Upper lobe of left lung (tissue), 6 donors: ENCODE results near the gene PPP1R13B. TPM values are rescaled to one million over a fixed set of nuclear protein-coding genes. Genes with fewer than 3 reads are reported as not detected.
A peak's percentile ranks its signal among the peaks of the same experiment; 100 is the strongest.

Experiments used
- ATAC-seq, 2 donors: fragments of 200-7000 bp; cut with Tn5 transposase; one replicate each; pipeline ENCODE4 v1.9.1; 2022; ENCODE audit warnings: mild to moderate bottlenecking in 2 of 2, moderate library complexity in 2 of 2; ENCODE audit not compliant: low FRiP score in 2 of 2
- DNase-seq, 2 donors: peaks; one replicate each; pipeline ENCODE4 v3.0.0-alpha.2; 2019 to 2020
- H3K27ac ChIP-seq, 4 donors: fragments of 200-600 bp; sonication (generic); one replicate each; pipeline ENCODE4 v1.5.1; 2016 to 2019
- H3K27me3 ChIP-seq, 4 donors: fragments of 200-600 bp; sonication (generic); one replicate each; pipeline ENCODE4 v1.5.1; 2017 to 2019
- H3K36me3 ChIP-seq, 4 donors: fragments of 200-600 bp; sonication (generic); one replicate each; pipeline ENCODE4 v1.5.1; 2016 to 2019
- H3K4me1 ChIP-seq, 4 donors: fragments of 200-600 bp; sonication (generic); one replicate each; pipeline ENCODE4 v1.5.1; 2018 to 2019
- H3K4me3 ChIP-seq, 4 donors: fragments of 200-600 bp; sonication (generic); one replicate each; pipeline ENCODE4 v1.5.1; 2017 to 2019; ENCODE audit warnings: mild to moderate bottlenecking in 2 of 4, moderate library complexity in 1 of 4
- H3K9me3 ChIP-seq, 4 donors: fragments of 200-600 bp; sonication (generic); one replicate each; pipeline ENCODE4 v1.5.1; 2018 to 2019
- CTCF ChIP-seq, 6 experiments: fragments of 450-650 bp in 4 of 6; fragments of 200-600 bp in 2 of 6; sonication (generic) in 2 of 6; IDR thresholded peaks; one replicate each; pipeline ENCODE4 v1.5.1; 2016 to 2019; ENCODE audit warnings: antibody characterized with exemption in 6 of 6
- EP300 ChIP-seq, 4 donors: sonication (generic); formaldehyde crosslinking; IDR thresholded peaks; one replicate each; pipeline ENCODE4 v1.5.1; 2017; ENCODE audit warnings: antibody characterized with exemption in 4 of 4, control low read depth in 2 of 4
- POLR2A ChIP-seq, 4 donors: fragments of 450-650 bp; IDR thresholded peaks; one replicate each; pipeline ENCODE4 v1.5.1; 2016 to 2017; ENCODE audit warnings: antibody characterized with exemption in 4 of 4, mild to moderate bottlenecking in 2 of 4
- POLR2AphosphoS5 ChIP-seq, 2 donors: sonication (generic); formaldehyde crosslinking; IDR thresholded peaks; one replicate each; pipeline ENCODE4 v1.5.1; 2017; ENCODE audit warnings: antibody characterized with exemption in 2 of 2
- WGBS, 2 donors: methylation state at CpG; one replicate each; pipeline ENCODE4 v1.1.5; 2017 to 2018; 5-methylcytosine and 5-hydroxymethylcytosine counted together
- total RNA-seq, 6 donors: library from RNA; depleted of rRNA in 4 of 6; stranded (reverse); fragments of >200 nt in 4 of 6; gene quantifications; one replicate each; pipeline versions ENCODE4 v1.1.0 to v1.2.1, GENCODE V29; 2016 to 2021
- donor health status: DM: no; HTN: no; CAD: no; lungs with moderate emphysema.
- donor health status: DM: no; HTN: yes; CAD: no; lungs with severe emphysema.

Gene PPP1R13B
- total RNA-seq, 6 donors from 2014 or later = 37.0 to 117 (median 71.1) TPM

DNA sequence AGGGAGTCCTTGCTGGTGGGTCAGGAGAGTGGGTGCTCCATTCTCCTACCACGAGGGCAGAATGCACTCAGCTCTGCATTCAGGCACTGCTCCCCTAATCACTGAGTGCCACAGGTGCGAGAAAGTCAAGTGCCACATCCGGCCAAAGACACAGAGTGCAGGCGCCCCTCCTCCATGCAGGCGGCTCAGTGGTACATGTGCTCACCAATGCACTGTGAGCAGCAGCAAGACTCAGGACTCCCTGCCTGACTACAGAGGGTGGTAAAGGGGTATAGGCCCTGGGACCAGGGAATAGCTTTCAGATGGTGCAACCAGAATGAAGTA is 98.9 kb downstream of the PPP1R13B start:
- Histone ChIP-seq H3K36me3 (peaks cover 13 to 95% (median 41%) of the 10 kb centered on the region in 4 donors), H3K27me3 (no peaks in the 10 kb centered on the region), H3K27ac (no peak overlapping the region), H3K9me3 (no peaks in the 10 kb centered on the region), H3K4me1 (no peaks in the 10 kb centered on the region), H3K4me3 (no peak overlapping the region)
- ATAC-seq (no peak), DNase-seq (no peak)
- 78% methylated on average over 5 of the region's 5 CpGs; no CpG with 5 or more reads in 1 of the 2 donors for WGBS, 2 donors
- no peak for TF ChIP-seq POLR2A (IDR thresholded peaks at IDR 0.05)
- no peak for TF ChIP-seq POLR2AphosphoS5 (IDR thresholded peaks at IDR 0.05)
- no peak for TF ChIP-seq EP300 (IDR thresholded peaks at IDR 0.05)
- no peak for TF ChIP-seq CTCF (IDR thresholded peaks at IDR 0.05)

DNA sequence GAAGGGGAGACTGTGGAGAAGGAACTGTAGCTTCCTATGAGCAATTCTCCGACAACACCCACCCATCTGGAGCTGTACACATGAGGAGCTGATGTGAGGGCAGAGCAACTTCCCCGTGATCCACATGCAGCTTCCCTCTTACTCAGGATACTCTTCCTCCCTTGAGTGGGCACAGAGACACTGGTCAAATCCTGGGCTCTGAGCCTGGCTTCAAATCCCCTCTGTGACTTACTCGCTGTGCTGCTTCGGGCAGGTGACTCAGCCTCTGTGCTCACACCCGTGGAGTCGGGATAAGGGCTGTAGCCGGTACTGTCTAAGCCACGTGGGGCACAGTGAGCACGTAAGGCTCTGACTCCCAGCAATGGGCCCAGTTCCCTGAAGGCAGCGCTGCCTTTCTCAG is 100.7 kb downstream of the PPP1R13B start:
- 85 to 87% methylated on average over 7 to 10 of the region's 10 CpGs for WGBS, 2 donors
- ATAC-seq (peak; percentile 4 to 45), DNase-seq (no peak)
- no peak for TF ChIP-seq EP300 (IDR thresholded peaks at IDR 0.05)
- TF ChIP-seq CTCF (IDR thresholded peaks at IDR 0.05) = no peak
- TF ChIP-seq POLR2AphosphoS5 (IDR thresholded peaks at IDR 0.05) = no peak
- TF ChIP-seq POLR2A (IDR thresholded peaks at IDR 0.05) = no peak
- no peak overlapping the region for H3K4me3 ChIP-seq
- no peaks in the 10 kb centered on the region for H3K4me1 ChIP-seq
- peaks cover 10 to 95% (median 50%) of the 10 kb centered on the region in 4 donors for H3K36me3 ChIP-seq
- H3K27ac ChIP-seq = no peak overlapping the region
- no peaks in the 10 kb centered on the region for H3K9me3 ChIP-seq
- no peaks in the 10 kb centered on the region for H3K27me3 ChIP-seq

DNA sequence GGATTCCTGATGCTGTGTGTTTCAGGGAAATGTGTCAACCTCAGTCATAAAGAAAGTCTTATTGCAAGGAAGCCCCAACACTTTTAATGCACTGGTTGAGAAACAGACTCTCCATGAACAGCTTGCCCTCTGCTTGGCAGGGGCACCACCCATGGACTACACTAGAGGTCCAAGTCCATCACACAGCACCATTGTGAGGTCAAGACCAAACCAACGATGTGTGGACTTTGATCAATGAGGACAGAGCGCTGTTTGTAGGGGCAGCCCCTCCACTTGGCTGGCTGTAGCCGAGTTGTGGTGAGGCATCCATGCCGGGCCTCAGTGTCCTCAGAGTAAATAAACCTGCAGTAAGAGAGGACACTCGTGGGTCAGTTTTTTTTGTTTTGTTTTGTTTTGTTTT is 102.0 kb downstream of the PPP1R13B start:
- no peaks in the 10 kb centered on the region for H3K4me1 ChIP-seq
- H3K9me3 ChIP-seq = no peaks in the 10 kb centered on the region
- H3K4me3 ChIP-seq = no peak overlapping the region
- H3K27me3 ChIP-seq = no peaks in the 10 kb centered on the region
- no peak for ATAC-seq
- TF ChIP-seq CTCF (IDR thresholded peaks at IDR 0.05) (no peak), POLR2AphosphoS5 (IDR thresholded peaks at IDR 0.05) (no peak), EP300 (IDR thresholded peaks at IDR 0.05) (no peak), POLR2A (IDR thresholded peaks at IDR 0.05) (no peak)
- H3K36me3 ChIP-seq = peaks cover 10 to 93% (median 60%) of the 10 kb centered on the region in 4 donors
- H3K27ac ChIP-seq = no peak overlapping the region
- WGBS, 2 donors = 78 to 79% methylated on average over 5 of the region's 5 CpGs
- DNase-seq = no peak

- no peak for DNase-seq
- H3K27ac ChIP-seq = no peak overlapping the region
- TF ChIP-seq CTCF (IDR thresholded peaks at IDR 0.05) (no peak), POLR2A (IDR thresholded peaks at IDR 0.05) (no peak), POLR2AphosphoS5 (IDR thresholded peaks at IDR 0.05) (no peak), EP300 (IDR thresholded peaks at IDR 0.05) (no peak)
These were observed 102.6 kb downstream of the PPP1R13B start for GRCh38 chr14:103744621-103745395.

GRCh38 chr14:103743691-103744090 is 103.7 kb downstream of the PPP1R13B start:
- no peak for ATAC-seq
- TF ChIP-seq CTCF (IDR thresholded peaks at IDR 0.05) (no peak), POLR2AphosphoS5 (IDR thresholded peaks at IDR 0.05) (no peak), POLR2A (IDR thresholded peaks at IDR 0.05) (no peak)
- Histone ChIP-seq H3K4me1 (no peaks in the 10 kb centered on the region), H3K9me3 (no peaks in the 10 kb centered on the region), H3K36me3 (peaks cover 14 to 95% (median 66%) of the 10 kb centered on the region in 4 donors), H3K27ac (no peak overlapping the region), H3K27me3 (no peaks in the 10 kb centered on the region), H3K4me3 (no peak overlapping the region)
- DNase-seq = no peak
- 89 to 93% methylated on average over 9 to 15 of the region's 15 CpGs for WGBS, 2 donors

More at GRCh38 chr14:103744621-103745395, 102.6 kb downstream of the PPP1R13B start:
- Histone ChIP-seq H3K4me1 (no peaks in the 10 kb centered on the region), H3K9me3 (no peaks in the 10 kb centered on the region), H3K4me3 (no peak overlapping the region), H3K27me3 (no peaks in the 10 kb centered on the region), H3K36me3 (peaks cover 14 to 95% (median 63%) of the 10 kb centered on the region in 4 donors)
- WGBS, 2 donors = 84 to 95% methylated on average over 12 to 14 of the region's 15 CpGs
- no peak for ATAC-seq
